H7 (cell line): ENCODE measurements around the gene FHOD3. TPM values are rescaled to one million over a fixed set of nuclear protein-coding genes. Genes with fewer than 3 reads are reported as not detected.

Source experiments
- DNase-seq: peaks from one replicate; pipeline ENCODE4 v3.0.0; 2012
- H3K27me3 ChIP-seq: 2 replicates; pipeline ENCODE4 v1.6.0; 2011; ENCODE audit warnings: mild to moderate bottlenecking, low read length; ENCODE audit not compliant: control insufficient read depth, insufficient read depth
- H3K36me3 ChIP-seq: replicated peaks from 2 replicates; pipeline ENCODE4 v1.5.1; 2011; ENCODE audit warnings: low read length; ENCODE audit not compliant: control insufficient read depth, insufficient read depth
- H3K4me3 ChIP-seq: 2 replicates; pipeline ENCODE4 v1.5.1; 2011; ENCODE audit warnings: low read depth, mild to moderate bottlenecking, control low read depth, low read length, moderate library complexity; ENCODE audit not compliant: insufficient read depth
- total RNA-seq: library from RNA; depleted of rRNA; stranded (reverse); fragments of >200 nt; shearing (Covaris generic); gene quantifications from 2 replicates; pipeline ENCODE4 v1.2.3, GENCODE V29; 2014

Gene FHOD3
- total RNA-seq, 1 experiment from 2014 or later, result 1.8 TPM

GRCh38 chr18:36572135-36572856, 274.8 kb downstream of the FHOD3 start:
- peak; percentile 42 for DNase-seq
- H3K4me3 ChIP-seq, result no peak overlapping the region
- H3K36me3 ChIP-seq, result no peaks in the 10 kb centered on the region
- no peaks in the 10 kb centered on the region for H3K27me3 ChIP-seq

GRCh38 chr18:36576339-36576738, 278.8 kb downstream of the FHOD3 start:
- no peaks in the 10 kb centered on the region for H3K36me3 ChIP-seq
- no peak for DNase-seq
- no peaks in the 10 kb centered on the region for H3K27me3 ChIP-seq
- no peak overlapping the region for H3K4me3 ChIP-seq

DNA sequence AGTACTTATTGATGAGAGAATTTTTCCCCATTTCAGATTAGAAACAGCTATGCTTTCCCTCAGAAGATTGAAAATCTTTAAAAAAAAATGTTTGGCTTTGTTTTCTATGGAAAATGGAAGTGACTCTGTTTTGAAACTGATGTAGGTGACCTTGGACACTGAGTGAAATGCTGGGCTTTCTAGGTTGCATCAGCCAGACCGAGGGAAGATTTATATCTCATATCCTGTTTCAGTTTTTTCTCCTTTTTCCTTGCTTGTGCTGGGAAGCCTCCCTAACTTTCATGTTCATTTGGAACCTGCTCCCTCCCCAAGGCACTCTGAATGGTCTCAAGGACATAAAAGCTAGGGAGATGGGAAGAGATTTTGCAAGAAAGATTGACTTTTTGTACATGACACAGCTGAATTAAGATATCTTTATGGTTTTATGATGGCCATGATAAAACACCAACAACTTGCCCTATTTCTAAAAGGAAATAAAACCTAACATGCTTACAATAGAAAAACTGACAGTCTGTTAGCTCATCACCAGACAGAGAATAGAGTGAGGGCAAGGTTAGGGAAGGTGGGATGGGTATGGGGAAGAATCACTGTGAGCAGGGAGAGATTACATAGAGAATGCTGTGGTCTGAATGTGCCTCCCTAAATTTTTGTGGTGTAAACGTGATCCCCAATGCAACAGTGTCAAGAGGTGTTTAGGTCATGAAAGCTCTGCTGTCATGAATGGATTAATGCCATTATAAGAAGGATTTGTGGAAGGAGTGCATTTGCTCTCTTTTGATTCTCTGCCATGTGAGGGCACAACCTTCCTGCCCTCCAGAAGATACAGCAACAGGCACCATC, 281.6 kb downstream of the FHOD3 start:
- no peak for DNase-seq
- no peak overlapping the region for H3K4me3 ChIP-seq
- no peaks in the 10 kb centered on the region for H3K36me3 ChIP-seq
- no peaks in the 10 kb centered on the region for H3K27me3 ChIP-seq

- no peaks in the 10 kb centered on the region for H3K27me3 ChIP-seq
- no peaks in the 10 kb centered on the region for H3K36me3 ChIP-seq
- no peak for DNase-seq
- no peak overlapping the region for H3K4me3 ChIP-seq
These were observed 282.8 kb downstream of the FHOD3 start for GRCh38 chr18:36580266-36580665.

DNA sequence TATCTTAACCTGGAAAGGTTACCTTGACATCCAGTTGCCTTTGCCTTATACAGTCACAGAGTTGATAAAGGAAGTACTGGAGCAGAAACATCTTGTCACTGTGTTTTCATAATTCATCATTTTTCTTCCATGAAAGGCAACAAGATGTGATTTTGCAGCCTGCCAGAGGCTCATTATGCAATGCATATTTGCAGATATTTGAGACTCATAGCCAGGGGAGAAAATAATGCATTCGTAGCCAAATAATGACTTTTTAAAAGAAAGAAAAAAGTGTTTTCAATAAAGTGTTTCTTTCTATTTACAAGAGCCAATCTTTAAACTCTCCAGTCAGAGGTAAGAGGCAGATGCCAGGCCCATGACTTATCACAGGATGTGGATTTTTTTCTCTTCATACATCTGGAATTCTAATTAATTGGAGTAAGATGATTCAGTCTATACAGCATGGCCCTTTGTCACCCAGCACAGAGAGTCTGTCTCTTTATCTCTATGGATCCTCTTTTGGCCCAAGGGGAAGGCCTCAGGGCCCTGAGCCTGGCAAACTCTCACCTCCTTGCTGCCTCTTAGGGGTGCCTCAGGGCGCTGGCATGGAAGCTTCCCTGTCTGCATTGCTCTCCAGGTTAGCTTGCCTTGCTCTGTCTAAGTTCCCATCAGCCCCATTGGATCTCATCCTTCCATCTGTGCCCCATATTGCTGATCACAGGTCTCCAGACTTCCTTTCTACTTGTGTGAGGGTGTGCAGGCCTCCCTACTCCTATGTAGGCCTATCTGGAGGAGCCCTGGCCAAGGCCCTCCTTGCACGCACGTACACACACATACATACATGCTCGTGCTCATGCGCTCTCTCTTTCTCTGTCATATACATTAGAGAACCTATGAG, 283.6 kb downstream of the FHOD3 start:
- Histone ChIP-seq H3K4me3 (no peak overlapping the region), H3K36me3 (no peaks in the 10 kb centered on the region)
- DNase-seq, result no peak

GRCh38 chr18:36582988-36583745, 285.7 kb downstream of the FHOD3 start:
- Histone ChIP-seq H3K36me3 (no peaks in the 10 kb centered on the region), H3K27me3 (no peaks in the 10 kb centered on the region), H3K4me3 (no peak overlapping the region)
- DNase-seq, result peak; percentile 76

More for the DNA sequence above, 283.6 kb downstream of the FHOD3 start:
- H3K27me3 ChIP-seq, result no peaks in the 10 kb centered on the region

GRCh38 chr18:36589857-36590543, 292.5 kb downstream of the FHOD3 start:
- no peak for DNase-seq
- H3K4me3 ChIP-seq, result no peak overlapping the region
- no peaks in the 10 kb centered on the region for H3K27me3 ChIP-seq
- H3K36me3 ChIP-seq, result no peaks in the 10 kb centered on the region

GRCh38 chr18:36590621-36591580, 293.4 kb downstream of the FHOD3 start:
- H3K36me3 ChIP-seq, result no peaks in the 10 kb centered on the region
- H3K27me3 ChIP-seq, result no peaks in the 10 kb centered on the region
- DNase-seq, result no peak
- no peak overlapping the region for H3K4me3 ChIP-seq

- Histone ChIP-seq H3K4me3 (no peak overlapping the region), H3K27me3 (no peaks in the 10 kb centered on the region), H3K36me3 (no peaks in the 10 kb centered on the region)
- DNase-seq, result no peak
These were observed 294.8 kb downstream of the FHOD3 start for GRCh38 chr18:36592282-36592681.

DNA sequence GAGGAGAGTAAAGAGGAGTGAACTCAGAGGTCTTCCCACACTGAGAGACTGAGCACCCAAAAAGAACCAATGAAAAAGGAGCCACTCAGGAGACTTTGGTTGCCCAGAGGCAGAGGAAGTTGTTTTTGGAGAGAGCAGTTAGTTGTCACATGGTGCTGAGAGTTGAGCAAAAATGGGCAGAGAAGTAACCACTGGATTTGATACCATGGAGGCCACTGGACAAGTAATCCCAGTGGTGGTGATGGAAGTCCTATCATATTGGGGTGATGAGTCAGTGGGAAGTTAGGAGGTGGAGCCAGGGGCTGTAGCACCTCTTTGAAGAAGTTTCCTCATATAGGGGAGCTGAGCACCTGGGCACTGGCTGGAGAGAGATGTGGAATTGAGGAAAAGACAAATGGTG, 295.5 kb downstream of the FHOD3 start:
- no peak overlapping the region for H3K4me3 ChIP-seq
- H3K27me3 ChIP-seq, result no peaks in the 10 kb centered on the region
- DNase-seq, result no peak
- H3K36me3 ChIP-seq, result no peaks in the 10 kb centered on the region

GRCh38 chr18:36593641-36594040, 296.1 kb downstream of the FHOD3 start:
- H3K36me3 ChIP-seq, result no peaks in the 10 kb centered on the region
- DNase-seq, result no peak
- H3K4me3 ChIP-seq, result no peak overlapping the region
- no peaks in the 10 kb centered on the region for H3K27me3 ChIP-seq

DNA sequence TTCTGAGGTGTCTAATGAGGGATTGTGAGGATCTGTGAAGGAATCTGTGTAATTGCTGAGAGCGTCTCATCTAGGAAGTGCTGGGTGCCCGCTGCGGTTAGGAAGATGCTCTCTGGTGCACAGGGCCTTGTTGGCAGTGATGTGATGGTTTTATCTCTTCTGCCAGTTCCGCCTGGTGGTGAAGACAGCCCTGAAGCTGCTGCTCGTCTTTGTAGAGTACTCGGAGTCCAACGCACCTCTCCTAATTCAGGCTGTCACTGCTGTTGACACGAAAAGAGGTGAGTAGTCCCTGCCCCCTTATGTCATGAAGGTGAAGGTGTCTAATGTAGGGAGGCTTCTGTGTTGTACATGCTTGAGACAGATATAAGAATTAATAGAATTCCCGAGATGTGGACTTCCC, 297.1 kb downstream of the FHOD3 start:
- H3K27me3 ChIP-seq, result no peaks in the 10 kb centered on the region
- no peak overlapping the region for H3K4me3 ChIP-seq
- no peak for DNase-seq

More for the DNA sequence above, 297.1 kb downstream of the FHOD3 start:
- H3K36me3 ChIP-seq, result no peaks in the 10 kb centered on the region
